GM18873 (cell line): ENCODE results near the gene SLC2A8.
A peak's percentile ranks its signal among the peaks of the same experiment; 100 is the strongest.

Experiments
- ATAC-seq: cut with Tn5 transposase; IDR thresholded peaks from one replicate; pipeline ENCODE4 v1.9.1; 2021; ENCODE audit warnings: mild to moderate bottlenecking, moderate library complexity, moderate number of reproducible peaks; ENCODE audit not compliant: unreplicated experiment, low FRiP score

SLC2A8 gene

DNA sequence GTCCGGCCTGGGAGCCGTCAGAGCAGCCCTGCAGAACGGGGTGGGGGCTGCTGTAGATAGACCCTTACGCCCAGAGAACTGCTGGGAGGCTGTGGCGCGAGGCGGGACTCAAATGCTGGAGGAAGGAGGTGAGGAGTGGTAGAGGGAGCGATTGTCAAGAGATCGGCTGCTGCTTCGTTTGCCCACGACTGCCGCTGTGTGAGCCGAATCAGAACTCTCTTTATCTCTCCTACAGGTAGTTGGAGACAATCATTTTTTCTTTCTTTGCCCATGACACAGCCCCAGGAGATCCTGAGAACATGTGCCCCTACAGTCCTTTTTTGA, 27.7 kb downstream of the SLC2A8 start:
- ATAC-seq, result no peak

GRCh38 chr9:127426756-127427155, 29.8 kb downstream of the SLC2A8 start:
- ATAC-seq, result no peak

DNA sequence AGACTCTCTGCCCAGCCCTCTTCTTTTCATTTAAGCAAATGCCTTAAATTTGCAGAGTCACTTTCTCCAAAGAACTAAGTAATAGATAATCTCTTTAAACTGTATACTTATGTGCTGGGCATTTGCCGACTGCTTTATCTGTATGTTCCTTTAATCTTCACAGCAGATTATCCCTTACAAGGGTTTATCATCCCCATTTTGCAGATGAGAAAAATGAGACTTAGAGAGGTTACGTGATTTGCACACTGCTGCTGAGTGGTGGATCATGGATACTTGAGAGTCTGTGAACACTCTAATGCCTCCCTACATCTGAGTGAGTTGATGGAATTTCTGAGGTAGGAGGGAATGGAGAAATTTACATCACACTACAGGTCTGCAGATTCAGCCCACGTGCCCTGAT, 31.4 kb downstream of the SLC2A8 start:
- no peak for ATAC-seq

GRCh38 chr9:127430415-127430814, 33.4 kb downstream of the SLC2A8 start:
- no peak for ATAC-seq

GRCh38 chr9:127437497-127438264, 40.7 kb downstream of the SLC2A8 start:
- ATAC-seq, result no peak

- ATAC-seq, result no peak
These were observed 41.4 kb downstream of the SLC2A8 start for GRCh38 chr9:127438394-127438793.

DNA sequence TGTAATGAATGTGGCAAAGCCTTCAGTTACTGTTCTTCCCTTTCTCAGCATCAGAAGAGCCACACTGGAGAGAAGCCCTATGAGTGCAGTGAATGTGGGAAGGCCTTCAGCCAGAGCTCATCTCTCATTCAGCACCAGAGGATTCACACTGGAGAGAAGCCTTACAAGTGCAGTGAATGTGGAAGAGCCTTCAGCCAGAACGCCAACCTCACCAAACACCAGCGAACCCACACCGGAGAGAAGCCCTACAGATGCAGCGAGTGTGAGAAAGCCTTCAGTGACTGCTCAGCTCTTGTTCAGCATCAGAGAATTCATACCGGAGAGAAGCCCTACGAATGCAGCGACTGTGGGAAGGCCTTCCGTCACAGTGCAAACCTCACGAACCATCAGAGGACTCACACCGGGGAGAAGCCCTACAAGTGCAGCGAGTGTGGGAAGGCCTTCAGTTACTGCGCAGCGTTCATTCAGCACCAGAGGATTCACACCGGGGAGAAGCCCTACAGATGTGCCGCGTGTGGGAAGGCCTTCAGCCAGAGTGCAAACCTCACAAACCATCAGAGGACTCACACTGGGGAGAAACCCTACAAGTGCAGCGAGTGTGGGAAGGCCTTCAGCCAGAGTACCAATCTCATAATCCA, 47.4 kb downstream of the SLC2A8 start:
- no peak for ATAC-seq

GRCh38 chr9:127444921-127445850, 48.2 kb downstream of the SLC2A8 start:
- no peak for ATAC-seq

- ATAC-seq, result no peak
These were observed 49.1 kb downstream of the SLC2A8 start for GRCh38 chr9:127445851-127446712.

DNA sequence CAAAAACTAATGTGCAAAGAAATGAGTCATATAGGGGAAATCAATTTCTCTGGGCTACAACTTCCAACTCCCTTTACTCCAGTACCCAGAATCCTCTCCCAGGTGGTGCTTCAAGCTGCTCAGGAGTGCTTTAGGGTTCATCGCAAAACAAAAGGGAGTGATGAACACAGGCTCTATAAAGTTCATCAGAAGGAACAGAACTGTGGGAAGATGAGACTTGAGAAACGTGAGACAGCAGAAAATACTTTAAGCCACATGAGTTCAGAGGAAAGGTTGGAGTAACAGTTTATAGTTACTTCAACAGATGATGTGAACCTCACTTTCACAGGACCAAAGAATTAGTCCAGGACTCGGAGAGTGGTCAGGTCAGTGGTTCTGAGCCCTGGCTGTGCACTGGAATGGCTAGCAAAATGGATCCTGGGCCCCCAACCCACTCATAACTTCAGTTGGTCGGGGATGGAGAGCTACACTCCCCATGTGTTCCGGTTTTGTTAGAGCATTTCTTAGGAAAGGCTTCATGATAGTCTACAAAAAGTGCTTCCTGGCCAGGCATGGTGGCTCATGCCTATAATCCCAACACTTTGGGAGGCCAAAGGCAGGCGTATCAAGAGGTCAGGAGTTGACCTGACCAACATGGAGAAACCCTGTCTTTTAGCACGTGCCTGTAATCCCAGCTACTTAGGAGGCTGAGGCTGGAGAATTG, 49.9 kb downstream of the SLC2A8 start:
- ATAC-seq, result no peak

DNA sequence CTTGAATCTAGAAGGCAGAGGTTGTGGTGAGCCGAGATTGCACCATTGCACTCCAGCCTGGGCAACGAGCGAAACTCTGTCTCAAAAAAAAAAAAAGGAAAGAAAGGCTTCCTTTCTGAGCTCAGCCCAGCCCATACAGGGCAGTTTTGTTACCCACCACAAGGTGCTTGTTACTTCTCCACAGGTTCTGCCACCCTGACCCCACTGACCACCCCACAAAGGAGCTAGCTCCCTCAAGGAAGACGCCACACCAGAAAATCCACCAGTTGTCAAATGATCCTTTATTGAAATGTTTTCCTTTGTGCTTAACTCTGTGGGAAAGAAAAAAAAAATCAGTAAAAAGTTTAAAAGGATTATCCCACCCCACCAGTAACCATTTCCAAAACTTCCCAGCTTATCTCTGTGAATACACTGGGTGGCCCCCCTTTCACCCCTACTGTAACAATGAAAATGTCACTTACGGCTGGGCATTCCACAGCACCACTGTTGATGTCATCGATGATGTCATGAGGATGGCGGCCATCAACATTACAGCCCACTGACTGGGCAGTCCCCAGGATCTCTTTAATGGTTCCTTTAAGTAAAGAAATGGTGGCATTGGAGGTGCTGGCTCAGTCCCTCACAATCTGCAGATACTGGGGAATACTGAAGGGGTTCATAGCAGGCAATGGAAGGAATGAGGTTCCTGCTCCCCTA, 50.6 kb downstream of the SLC2A8 start:
- no peak for ATAC-seq

GRCh38 chr9:127448112-127448805, 51.3 kb downstream of the SLC2A8 start:
- no peak for ATAC-seq

DNA sequence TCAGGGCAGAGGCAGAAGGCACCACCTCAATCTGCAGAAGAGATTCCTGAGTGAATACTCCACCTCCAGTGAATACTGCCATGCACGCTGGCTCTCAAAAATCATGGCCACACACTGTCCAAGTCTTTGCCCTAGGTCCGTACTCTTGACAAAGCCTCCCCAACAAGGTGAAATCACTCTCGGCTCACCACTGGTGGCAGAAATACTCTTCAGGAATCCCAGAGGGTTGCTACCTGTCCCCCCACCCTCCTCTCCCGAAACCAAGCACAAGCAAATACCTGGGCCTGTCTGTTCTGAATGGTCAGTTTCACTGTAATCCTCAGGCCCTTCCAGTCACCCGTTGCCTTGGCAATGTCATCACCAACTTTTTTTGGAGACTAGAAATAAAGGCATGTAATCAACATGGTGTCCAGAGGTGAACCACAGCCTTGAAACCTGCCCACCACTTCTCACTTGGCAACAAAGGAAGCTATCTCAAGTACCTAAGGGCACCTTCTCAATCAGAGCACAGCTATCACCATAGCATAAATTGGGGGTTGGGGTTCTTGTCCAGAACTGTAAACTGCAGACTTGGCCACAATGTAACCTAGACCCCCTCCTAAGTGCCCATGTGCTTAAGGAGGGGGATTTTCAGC, 52.5 kb downstream of the SLC2A8 start:
- ATAC-seq, result no peak

DNA sequence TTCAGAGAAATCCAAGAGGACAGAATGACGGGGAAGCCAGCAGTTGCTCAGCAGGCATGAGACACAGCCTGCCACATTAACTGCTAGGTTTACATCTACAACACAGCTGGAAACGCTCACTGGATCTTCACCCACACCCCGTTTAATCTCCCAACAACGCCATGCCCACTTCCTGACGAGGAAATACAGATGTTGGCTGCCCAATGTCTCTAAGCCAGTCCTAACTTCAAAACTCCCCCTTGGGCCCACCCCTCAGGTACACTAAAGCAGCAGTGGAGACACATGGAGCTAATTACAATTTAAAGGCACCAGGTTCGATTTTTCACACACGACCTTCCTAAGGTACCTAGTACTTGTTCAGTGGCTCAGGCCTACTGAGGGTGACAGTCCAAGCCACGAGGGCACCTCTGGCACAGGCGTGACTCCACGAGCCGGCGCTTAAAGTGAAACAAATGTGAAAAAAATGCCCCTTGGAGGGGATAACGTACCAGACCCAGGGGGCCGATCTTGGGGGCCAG, 53.3 kb downstream of the SLC2A8 start:
- no peak for ATAC-seq

- peak; percentile 67 for ATAC-seq
These were observed 54.0 kb downstream of the SLC2A8 start, which contains the start of the genes LRSAM1 and RPL12 for GRCh38 chr9:127450830-127451607. Gene LRSAM1, plus strand, starts transcription at chr9:127451510. Its CDS starts 3,018 bp downstream, at chr9:127454528. Gene RPL12, minus strand, starts transcription at chr9:127451406. Its CDS starts 89 bp downstream, at chr9:127451317.

DNA sequence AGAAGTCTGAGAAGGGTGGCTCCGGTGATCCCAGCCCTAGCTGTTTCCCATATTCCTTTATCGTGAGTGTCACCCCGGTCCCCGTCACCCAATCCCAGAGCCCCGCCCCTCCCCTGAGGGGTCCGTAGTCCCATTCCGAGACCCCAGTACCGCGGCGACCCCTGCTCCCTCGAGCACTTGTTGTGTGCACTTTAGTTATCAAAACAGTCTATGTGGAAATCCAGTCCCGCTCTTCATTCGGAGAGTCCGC, 54.6 kb downstream of the SLC2A8 start:
- peak; percentile 15 for ATAC-seq
